Endothelial cell (in vitro differentiated cells): ENCODE data around the gene SNX5. TPM values are rescaled to one million over a fixed set of nuclear protein-coding genes. Genes with fewer than 3 reads are reported as not detected.

Experiments used
- DNase-seq: peaks from one replicate; pipeline ENCODE4 v3.0.0; 2021; ENCODE audit warnings: low spot score
- H3K27ac Mint-ChIP-seq: one replicate; pipeline ENCODE4 v1.8.0; 2021; ENCODE audit warnings: mixed read lengths, inconsistent platforms; ENCODE audit not compliant: unreplicated experiment
- H3K27me3 Mint-ChIP-seq: one replicate; pipeline ENCODE4 v1.8.0; 2021; ENCODE audit warnings: mild to moderate bottlenecking, moderate library complexity, mixed read lengths, inconsistent platforms; ENCODE audit not compliant: unreplicated experiment
- H3K36me3 Mint-ChIP-seq: one replicate; pipeline ENCODE4 v1.8.0; 2021; ENCODE audit warnings: mild to moderate bottlenecking, low read depth, mixed read lengths, inconsistent platforms; ENCODE audit not compliant: unreplicated experiment
- H3K4me1 Mint-ChIP-seq: one replicate; pipeline ENCODE4 v1.8.0; 2021; ENCODE audit warnings: mild to moderate bottlenecking, mixed read lengths, inconsistent platforms; ENCODE audit not compliant: unreplicated experiment
- H3K4me3 Mint-ChIP-seq: one replicate; pipeline ENCODE4 v1.8.0; 2021; ENCODE audit warnings: mild to moderate bottlenecking, mixed read lengths, inconsistent platforms; ENCODE audit not compliant: unreplicated experiment
- H3K9me3 Mint-ChIP-seq: one replicate; pipeline ENCODE4 v1.8.0; 2021; ENCODE audit warnings: mixed read lengths, inconsistent platforms; ENCODE audit not compliant: unreplicated experiment
- CTCF ChIP-seq: fragments of 200-600 bp; sonication (generic); IDR thresholded peaks from one replicate; pipeline ENCODE4 v1.5.0; 2021; ENCODE audit warnings: antibody characterized with exemption; ENCODE audit not compliant: unreplicated experiment
- total RNA-seq: library from RNA; stranded (reverse); fragmentation: NEBNext Ultra II Directional; extraction: Animal tissue kit (Norgen Biotek cat#: 25700); gene quantifications from one replicate; pipeline ENCODE4 v1.2.1, GENCODE V29; 2021; ENCODE audit not compliant: unreplicated experiment

The SNX5 gene
- total RNA-seq, 1 donor from 2014 or later, result 61.7 TPM

- Mint-ChIP-seq H3K27me3 (peaks cover 3% of the 10 kb centered on the region), H3K4me3 (peak overlapping the region; percentile 53), H3K36me3 (no peaks in the 10 kb centered on the region), H3K4me1 (peaks cover 23% of the 10 kb centered on the region), H3K27ac (peak overlapping the region; percentile 85), H3K9me3 (no peaks in the 10 kb centered on the region)
- no peak for DNase-seq
- TF ChIP-seq CTCF, result no peak
Observed at GRCh38 chr20:17895641-17896171, 72.9 kb downstream of the SNX5 start.

GRCh38 chr20:17893445-17893844, 75.1 kb downstream of the SNX5 start:
- Mint-ChIP-seq H3K9me3 (no peaks in the 10 kb centered on the region), H3K36me3 (peaks cover 9% of the 10 kb centered on the region), H3K27me3 (peaks cover 3% of the 10 kb centered on the region), H3K4me1 (peaks cover 23% of the 10 kb centered on the region), H3K27ac (no peak overlapping the region), H3K4me3 (no peak overlapping the region)
- no peak for DNase-seq
- no peak for TF ChIP-seq CTCF

GRCh38 chr20:17892189-17892938, 76.2 kb downstream of the SNX5 start:
- H3K4me3 Mint-ChIP-seq, result no peak overlapping the region
- peaks cover 9% of the 10 kb centered on the region for H3K36me3 Mint-ChIP-seq
- DNase-seq, result no peak
- peaks cover under 1% of the 10 kb centered on the region for H3K27me3 Mint-ChIP-seq
- no peak overlapping the region for H3K27ac Mint-ChIP-seq
- H3K9me3 Mint-ChIP-seq, result no peaks in the 10 kb centered on the region
- no peak for TF ChIP-seq CTCF
- peaks cover 21% of the 10 kb centered on the region for H3K4me1 Mint-ChIP-seq

Other genes starting within 250 kb of the SNX5 start
- 17.5 TPM for gene MGME1, start 224 bp upstream of the SNX5 start, total RNA-seq
- gene OVOL2, start 89.1 kb upstream of the SNX5 start, total RNA-seq, result not detected
- gene KAT14, start 169.1 kb upstream of the SNX5 start, total RNA-seq, result 16.9 TPM
- gene PET117, start 169.1 kb upstream of the SNX5 start, total RNA-seq, result 11.0 TPM